Effector CD8-positive, alpha-beta T cell (primary cell): Measurements from ENCODE around the gene TRABD.
"Not testable (repeated sequence)": the region's sequence is repeated elsewhere in the genome, so short reads cannot be mapped to it uniquely, and the experiment has no call there.

ENCODE experiments used
- DNase-seq: peaks from one replicate; lab custom pipeline; 2025; lab: John Stamatoyannopoulos, UW

The TRABD gene

DNA sequence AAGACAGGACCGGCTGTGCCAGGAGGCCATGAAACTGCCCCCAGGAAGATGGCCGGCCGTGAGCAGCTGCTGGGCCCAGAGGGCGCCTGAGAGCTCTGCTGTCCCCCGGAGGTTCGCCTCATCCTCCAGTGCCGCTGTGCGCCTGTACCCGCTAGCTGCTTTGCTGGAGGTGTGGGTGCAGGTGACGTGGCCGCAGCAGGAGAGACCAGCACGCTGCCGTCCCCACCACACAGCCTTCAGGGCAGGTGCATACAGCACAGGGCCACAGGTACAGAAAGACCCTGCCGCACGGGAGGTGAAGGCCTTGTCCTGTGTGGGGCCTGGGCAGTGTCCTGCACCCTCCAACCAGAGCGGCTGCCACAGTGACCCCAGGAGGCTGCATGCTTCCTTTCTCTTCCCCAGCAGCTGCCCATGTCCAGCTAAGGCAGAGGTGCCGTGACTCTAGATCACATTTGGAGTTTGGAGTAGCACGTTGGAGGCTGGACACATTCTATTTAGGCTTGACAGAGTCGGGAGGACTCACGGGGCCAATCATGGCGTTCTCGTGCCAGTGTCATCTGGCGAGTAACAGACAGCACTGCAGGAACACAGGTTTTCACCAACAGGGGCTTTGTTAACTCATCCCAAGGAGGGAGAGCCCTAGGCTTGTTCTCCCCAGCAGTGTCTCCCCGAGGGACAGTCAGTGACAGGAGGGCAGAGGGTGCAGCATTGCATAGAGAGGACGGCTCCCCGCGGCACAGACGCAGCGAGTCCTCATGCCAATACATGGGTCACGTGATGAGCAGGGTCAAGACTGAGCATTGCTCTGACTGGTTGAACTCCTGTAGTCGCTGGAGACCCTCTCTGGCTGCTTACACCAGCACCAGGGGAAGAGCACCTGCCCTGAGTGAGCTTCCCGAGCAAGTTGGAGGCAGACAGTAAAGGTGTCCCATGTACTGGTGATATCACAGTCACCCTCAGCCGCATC, 33.9 kb upstream of the TRABD start:
- no peak for DNase-seq

DNA sequence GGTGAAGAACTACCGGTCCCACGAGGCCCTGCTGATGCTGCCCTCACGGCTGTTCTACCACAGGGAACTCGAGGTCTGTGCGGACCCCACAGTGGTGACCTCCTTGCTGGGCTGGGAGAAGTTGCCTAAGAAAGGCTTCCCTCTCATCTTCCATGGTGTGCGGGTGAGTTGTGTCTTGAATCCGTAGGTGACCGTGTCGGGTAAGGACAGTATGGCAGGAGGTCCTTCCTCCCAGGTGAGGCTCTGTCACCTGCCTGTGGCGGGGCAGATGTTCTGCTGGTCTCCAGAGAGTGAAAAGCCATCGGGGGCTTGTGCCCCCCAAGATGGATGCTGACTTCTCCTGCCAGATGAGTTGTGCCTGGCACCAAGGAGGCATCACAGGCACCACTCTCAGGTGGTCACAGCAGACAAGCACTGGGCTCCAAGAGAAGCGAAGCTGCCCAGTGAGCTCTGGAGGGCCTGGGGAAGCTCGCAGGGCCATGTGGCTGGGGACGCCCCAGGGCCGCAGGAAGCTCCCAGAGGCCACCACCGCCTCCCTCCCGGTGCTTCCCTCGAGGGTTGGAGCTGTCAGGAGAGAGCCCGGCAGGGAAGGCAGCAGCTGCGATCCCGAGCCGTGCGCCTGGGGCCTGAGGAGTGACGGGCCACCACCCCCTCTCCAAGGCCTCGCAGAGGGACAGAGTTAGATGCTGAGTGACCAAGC, 32.5 kb upstream of the TRABD start:
- DNase-seq = no peak

DNA sequence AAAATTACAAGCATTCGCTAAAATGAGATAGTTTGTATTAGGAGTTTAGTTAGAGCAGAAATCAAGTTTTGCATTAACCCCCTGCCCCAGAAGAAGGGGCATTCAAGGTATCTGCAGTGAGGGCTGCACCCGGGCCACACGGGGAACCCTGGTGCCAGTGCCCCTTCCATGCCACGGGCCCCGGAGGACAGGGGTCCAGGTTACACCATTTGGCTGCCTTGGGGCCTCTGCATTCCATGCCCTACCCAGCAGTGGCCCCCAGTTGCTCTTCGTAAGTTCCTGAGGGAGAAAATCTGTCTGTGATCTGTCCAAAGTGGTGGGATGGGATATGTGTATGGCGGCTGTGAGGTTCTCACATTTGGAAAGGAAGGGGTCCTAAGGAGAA, 32.0 kb upstream of the TRABD start:
- DNase-seq = no peak

DNA sequence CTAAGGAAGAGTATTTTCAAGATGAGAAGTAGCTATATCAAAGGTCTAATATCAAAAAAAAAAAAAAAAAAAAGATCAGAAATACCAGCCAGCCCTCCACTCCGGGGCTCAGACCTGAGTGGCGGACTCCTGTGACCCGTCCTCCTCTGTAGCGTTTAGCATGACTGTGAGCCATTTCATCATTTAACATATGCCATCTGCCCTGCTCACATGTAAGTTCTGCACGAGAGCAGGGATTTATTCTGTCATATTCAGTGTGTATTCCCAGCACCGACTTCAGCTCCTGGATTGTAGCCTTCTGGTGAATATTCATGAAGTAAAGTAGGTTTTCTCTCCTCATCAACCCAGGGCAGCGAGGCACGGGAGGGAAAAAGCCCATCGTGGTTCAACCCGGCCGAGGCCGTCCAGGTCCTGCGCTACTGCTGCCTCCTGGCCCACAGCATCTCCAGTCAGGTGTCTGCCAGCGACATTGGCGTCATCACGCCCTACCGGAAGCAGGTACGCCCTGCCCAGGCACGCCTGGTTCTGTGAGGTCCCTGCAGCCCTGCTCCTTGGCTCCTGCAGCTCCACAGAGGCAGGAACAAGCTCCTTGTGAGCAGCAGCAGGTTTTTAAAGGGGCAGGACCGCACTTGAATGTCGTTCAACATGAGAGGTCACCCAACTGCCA, 27.9 kb upstream of the TRABD start:
- DNase-seq = no peak

DNA sequence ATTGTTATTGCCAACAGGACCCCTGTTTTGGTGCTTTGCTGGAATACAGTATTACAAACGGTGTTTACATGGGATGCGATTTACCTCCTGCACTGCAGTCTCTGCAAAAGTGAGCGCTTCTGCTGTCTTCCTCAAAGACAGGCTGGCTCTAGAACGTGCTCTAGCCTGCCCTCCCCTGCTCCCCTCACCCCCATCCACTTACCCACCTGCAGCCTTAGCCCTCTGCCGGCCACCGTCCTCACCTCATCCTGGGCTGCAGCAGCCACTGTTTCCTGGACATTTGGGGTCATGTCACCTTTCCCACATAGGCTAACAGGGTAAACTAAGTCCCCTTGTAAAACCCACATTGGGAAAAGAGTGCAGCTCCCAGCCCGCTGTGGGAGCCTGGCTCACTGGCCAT, 24.8 kb upstream of the TRABD start:
- DNase-seq = no peak

DNA sequence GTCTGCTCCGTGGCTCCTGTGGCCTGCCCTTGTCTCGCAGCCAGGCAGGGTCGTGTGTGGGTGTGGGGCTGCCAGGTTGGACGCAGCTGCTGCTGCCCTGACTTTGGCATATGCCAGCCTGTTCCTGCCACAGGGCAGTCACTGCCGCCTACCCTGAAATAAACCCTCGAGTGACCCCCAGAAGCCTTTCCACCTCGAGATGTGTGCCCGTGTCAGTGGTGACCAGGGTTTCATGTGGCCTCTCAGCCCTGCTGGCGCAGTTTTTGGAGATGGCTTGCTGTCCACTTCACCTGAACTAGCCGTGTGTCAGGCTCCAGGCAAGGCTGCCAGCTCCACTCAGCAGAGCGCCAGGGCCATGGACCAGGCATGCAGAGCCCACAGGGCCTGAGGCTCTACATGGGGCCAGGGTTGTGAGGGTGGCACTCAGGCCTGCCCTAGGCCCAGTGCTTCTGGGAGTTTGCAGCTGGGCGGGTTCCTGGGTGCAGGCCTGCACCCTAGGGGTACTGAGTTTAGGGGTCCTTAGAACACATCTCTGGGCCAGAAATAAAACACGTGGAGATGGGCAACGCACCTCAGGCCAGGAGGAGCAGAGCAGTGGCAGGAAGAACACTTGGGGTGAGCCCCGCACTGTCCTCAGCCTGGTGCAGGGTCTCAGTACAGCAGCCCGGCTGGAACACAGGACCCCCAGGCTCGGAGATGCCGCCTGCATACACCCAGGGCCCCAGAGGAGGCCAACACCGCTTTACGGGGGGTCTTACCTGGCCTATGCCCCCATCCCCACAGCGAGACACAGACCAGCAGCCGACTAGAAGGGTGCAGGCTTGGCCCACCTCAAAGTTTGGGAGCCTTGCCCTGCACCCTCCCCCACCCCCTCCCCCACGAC, 24.0 kb upstream of the TRABD start:
- no peak for DNase-seq

DNA sequence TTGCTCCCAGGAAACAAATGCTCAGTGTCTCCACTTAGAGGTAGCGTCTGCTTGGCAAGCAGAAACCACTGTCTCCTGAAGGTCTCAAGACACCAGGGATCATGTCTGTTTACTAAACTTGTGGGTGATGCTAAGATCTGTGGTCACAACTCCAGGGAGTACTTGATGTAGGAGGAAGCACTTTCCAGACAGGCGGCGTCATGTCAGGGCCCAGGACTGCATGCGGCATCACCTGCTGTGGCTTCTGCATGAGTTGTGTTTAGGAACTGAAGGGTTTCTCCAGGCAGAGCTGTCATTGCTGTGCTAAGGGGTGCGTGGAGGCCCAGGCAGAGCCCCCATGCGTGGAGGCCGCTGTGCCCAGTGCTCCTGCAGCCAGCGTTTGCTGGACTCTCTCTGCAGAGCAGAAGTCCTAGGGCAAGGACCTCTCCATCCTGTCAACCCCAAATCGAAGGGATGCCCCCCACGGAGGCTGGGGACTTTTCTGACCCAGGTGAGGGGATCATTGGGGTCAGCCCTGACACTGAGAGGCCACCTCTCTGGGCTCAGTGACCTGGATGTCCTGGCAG, 23.2 kb upstream of the TRABD start:
- no peak for DNase-seq

DNA sequence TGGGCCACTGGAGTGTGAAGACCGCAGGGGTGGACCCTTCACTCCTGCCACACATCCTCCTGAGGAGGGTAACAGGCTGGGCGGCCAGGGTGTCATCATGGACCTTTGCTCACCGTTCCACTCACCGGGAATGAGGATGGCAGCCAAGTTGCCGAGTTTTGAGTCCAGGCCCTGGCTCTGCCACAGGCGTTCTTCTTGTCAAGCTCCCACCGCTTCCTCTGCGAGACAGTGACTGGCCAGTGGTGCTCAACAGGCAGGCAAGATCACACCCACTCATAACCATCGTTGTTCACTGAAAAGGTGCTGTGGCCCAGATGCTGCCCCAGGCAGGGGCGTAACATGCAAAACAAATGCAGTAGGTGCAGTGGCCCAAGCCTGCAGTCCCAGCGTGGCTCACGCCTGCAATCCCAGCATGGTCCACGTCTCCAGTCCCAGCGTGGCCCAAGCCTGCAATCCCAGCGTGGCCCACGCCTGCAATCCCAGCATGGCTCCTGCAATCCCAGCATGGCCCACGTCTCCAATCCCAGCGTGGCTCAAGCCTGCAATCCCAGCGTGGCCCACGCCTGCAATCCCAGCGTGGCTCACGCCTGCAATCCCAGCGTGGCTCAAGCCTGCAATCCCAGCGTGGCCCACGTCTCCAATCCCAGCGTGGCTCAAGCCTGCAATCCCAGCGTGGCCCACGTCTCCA, 20.1 kb upstream of the TRABD start:
- no peak for DNase-seq

DNA sequence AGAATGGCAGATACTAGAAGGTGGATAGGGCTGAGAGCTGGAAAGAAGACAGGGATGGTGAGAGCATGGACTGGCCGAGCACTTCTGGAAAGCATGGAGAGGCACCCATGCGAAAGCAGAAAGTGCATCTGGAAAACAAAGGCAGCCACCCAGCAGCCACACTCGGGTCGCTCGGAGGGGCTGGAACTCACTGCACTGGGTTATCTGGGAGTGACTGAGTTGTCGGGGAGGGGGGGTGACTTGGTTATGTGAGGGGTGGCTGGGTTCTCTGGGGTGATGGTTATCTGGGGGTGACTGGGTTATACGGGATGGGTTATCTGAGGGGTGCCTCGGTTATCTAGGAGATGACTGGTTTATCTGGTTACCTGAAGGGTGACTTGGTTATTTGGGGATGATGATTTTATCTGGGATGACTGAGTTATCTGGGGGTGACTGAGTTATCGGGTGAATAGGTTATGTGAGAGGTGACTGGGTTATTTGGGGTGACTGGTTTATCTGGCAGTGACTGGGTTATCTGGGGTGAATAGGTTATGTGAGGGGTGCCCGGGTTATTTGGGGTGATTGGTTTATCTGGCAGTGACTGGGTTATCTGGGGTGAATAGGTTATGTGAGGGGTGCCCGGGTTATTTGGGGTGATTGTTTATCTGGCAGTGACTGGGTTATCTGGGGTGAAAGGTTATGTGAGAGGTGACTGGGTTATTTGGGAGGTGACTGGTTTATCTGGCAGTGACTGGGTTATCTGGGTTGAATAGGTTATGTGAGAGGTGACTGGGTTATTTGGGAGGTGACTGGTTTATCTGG, 17.8 kb upstream of the TRABD start:
- no peak for DNase-seq

DNA sequence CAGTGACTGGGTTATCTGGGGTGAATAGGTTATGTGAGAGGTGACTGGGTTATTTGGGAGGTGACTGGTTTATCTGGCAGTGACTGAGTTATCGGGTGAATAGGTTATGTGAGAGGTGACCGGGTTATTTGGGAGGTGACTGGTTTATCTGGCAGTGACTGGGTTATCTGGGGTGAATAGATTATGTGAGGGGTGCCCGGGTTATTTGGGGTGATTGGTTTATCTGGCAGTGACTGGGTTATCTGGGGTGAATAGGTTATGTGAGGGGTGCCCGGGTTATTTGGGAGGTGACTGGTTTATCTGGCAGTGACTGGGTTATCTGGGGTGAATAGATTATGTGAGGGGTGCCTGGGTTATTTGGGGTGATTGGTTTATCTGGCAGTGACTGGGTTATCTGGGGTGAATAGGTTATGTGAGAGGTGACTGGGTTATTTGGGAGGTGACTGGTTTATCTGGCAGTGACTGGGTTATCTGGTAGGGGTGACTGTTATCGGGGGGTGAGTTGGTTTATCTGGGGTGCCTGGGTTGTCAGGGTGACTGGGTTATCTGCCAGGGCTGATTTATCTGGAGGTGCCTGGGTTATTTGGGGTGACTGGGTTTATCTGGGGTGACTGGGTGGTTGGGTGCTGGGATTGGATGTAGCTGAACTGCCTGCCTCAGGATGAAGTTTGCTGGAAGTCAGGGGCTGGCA, 17.1 kb upstream of the TRABD start:
- not testable (repeated sequence) for DNase-seq

DNA sequence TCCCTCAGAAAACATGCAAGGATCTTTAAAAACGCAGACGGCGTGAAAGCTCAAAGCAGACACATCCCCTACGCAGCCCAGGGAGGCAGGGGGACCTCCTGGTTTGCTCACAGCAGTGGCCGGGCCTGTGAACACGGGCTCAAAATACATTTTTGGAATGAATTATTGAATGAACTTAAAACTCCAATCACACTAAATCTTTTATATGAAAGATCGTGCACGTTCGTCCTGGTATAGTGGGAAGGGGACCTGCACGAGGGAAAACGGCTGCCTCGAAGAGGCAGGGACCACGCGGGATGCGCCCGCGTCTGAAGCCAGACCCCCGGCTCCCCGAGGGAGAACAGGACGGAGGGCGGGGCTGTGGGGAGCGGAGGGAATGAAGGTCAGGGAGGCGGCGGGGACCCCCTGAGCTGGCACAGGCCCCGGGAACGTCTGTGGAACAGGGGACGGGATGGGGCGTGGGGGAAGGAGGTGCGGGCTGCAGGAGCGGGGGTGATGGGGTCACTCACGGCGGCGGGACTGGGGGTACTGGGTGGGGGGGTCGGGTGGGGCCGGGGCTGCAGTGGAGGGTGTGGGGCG, 16.4 kb upstream of the TRABD start:
- no peak for DNase-seq

DNA sequence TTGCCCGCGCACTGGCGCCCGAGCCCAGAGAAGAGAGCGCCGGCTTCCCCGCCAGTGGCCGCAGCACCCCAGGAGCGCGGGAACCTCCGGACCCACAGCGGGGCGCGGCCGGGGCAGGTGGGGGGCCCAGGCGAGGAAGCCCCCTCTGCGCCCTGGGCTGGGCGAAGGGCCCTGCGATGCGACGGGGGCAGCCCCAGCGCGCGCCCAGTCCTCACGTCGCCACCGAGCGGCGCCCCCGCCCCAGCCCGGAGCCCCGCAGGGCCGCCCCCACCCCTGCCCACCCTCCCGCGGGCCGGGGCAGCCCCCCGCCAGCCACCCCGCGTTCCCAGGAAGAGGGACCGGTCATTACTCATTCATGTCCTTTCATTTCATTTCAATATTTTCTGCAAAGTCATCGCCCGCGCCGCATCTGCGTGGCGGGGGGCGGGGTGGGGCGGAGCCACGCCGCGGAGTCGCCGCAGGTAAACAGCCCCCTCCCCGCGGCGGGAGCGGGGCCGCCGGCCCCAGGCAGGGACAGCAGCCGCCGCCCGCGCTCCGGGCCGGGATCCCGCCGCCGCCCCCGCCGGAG, 15.9 kb upstream of the TRABD start:
- DNase-seq = no peak

DNA sequence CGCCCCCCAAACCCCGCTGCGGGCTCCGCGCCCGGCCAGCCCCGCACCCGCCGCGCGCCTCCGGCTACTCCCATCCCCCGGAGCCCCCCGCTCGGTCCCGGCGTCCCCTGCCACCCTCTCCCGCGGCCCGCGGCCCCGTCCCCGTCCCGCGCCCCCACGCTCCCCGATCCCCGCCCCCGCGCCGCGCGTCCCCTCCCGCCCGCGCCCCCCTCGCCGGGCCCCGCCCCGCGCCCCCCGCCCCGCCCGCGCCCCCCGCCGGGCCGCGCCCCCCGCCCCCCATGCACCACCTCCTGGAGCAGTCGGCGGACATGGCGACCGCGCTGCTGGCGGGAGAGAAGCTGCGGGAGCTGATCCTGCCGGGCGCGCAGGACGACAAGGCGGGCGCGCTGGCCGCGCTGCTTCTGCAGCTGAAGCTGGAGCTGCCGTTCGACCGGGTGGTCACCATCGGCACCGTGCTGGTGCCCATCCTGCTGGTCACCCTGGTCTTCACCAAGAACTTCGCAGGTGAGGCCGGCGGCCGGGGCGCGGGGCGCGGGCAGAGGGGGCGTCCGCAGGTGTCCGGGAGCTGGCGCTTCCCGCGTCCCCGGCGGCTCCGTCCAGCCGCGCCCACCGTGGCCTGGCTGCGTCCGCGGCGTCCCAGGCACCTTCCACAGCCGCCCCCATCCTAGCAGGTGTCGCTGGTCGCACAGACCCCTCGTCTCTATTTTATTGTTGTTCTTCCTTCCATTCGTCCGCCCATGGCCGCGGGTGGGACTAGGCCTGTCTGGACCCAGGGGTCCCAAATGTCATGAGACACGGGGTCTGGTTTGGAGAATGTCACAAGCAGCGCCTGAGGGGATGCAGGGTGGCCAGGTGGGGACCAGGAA, 15.0 kb upstream of the TRABD start, which contains the start of gene PANX2:
TSS of gene PANX2 (plus strand) at position 279 of the 866 bp plus-strand sequence. CDS start at position 279, 0 bp downstream.
- DNase-seq = no peak

DNA sequence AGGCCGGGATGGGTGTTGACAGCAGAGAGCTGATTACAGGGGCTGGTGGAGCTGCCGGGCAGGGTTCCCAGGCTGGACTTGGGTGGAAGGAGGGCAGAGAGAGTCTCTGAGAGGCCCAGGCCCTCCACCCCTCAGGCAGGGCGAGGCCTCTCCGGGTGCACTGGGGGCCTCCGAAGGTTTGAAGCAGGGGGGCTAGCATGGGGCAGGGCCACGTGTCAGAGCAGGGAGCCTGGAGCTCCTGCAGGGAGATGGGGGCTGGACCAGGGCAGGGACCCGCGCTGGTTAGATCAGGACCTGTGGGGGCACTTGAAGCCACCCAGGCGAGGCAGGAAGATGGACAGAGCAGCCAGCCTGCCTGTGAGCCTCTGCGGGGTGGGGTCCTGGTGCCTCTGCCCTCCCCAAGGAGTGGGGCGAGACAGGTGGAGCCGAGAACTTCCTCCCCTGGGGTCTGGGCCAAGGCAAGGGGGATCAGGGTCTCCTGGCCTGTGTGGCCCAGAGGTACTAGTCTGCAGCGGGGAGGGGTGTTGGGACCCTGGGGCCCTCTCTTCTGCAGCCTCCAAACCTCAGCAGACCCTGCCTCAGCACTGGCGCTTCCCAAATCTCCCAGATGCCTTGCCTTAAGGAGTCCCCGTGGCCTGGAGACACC, 14.3 kb upstream of the TRABD start:
- no peak for DNase-seq

DNA sequence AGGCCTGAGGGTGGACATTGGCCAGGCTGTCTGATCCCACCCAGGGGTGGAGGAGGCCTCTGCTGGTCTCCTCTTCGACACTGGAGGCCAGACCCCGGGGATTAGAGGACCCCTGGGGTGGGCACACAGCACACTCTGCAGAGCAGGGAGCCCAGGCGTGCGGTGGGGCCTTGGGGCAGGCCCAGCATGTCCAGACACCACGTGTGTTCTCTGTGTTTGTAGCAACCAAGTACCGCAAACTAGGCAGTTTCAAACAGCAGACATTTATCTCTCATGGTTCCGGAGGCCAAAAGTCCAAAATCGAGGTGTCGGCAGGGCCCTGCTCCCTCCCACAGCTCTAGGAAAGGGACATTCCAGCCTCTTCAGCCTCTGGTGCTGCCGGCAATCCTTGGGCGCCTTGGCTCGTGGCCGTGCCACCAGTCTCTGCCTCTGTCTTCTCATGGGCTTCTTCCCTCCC, 13.7 kb upstream of the TRABD start:
- DNase-seq = no peak

DNA sequence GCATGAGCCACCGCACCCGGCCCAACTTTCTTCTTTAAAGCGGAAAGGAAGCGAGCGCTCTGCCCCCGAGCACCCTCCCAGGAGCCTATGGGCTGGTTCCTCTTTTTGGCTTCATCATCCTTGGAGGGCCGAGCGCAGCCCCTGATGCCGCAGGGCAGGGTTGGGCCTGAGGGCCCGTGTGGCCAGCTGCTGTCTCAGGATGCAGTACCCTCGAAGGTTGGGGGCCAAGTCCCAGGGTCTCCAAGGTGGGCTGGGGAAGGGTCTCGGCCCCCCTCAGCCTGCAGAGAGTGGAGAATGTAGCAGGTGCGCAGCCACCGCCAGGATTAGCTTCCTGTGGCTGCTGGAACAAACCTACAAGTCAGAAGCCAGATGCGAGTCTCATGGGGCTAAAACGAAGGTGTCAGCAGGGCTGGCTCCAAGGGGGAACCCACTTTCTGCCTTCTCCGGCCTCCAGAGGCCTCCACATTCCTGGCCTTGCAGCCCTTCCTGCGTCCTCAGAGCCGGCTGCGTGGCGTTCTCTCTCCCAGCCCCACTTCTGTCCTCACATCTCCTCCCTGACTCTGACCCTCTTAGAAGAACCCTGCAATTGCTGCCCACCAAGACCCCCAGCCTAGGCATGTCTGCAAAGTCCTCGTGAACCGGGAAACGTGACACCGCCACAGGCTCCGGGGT, 12.3 kb upstream of the TRABD start:
- no peak for DNase-seq
